HG03135 (cell line): Measurements from ENCODE around the gene ADARB2.

Experiments used
- ATAC-seq: cut with Tn5 transposase; IDR thresholded peaks from one replicate; pipeline ENCODE4 v1.9.1; 2021; ENCODE audit warnings: mild to moderate bottlenecking, moderate library complexity; ENCODE audit not compliant: unreplicated experiment

The ADARB2 gene

GRCh38 chr10:1280466-1281404 is 456.6 kb downstream of the ADARB2 start:
- ATAC-seq: no peak

GRCh38 chr10:1278306-1278705 is 459.0 kb downstream of the ADARB2 start:
- ATAC-seq: no peak

GRCh38 chr10:1274701-1275544 is 462.4 kb downstream of the ADARB2 start:
- no peak for ATAC-seq

- ATAC-seq: no peak
Observed at GRCh38 chr10:1274111-1274661, 463.1 kb downstream of the ADARB2 start.

- no peak for ATAC-seq
Observed at GRCh38 chr10:1273372-1274105, 463.8 kb downstream of the ADARB2 start.

- ATAC-seq: no peak
Observed at GRCh38 chr10:1272777-1273161, 464.6 kb downstream of the ADARB2 start.

GRCh38 chr10:1272079-1272776 is 465.1 kb downstream of the ADARB2 start:
- no peak for ATAC-seq

GRCh38 chr10:1270906-1271305 is 466.4 kb downstream of the ADARB2 start:
- ATAC-seq: no peak

- no peak for ATAC-seq
Observed at GRCh38 chr10:1270490-1270889, 466.8 kb downstream of the ADARB2 start.

- ATAC-seq: no peak
Observed at GRCh38 chr10:1268831-1269230, 468.5 kb downstream of the ADARB2 start.

GRCh38 chr10:1267568-1267967 is 469.8 kb downstream of the ADARB2 start:
- no peak for ATAC-seq

- no peak for ATAC-seq
Observed at GRCh38 chr10:1267148-1267547, 470.2 kb downstream of the ADARB2 start.

GRCh38 chr10:1266033-1266802 is 471.1 kb downstream of the ADARB2 start:
- ATAC-seq: no peak

GRCh38 chr10:1264001-1264400 is 473.3 kb downstream of the ADARB2 start:
- no peak for ATAC-seq

- ATAC-seq: no peak
Observed at GRCh38 chr10:1257274-1257673, 480.1 kb downstream of the ADARB2 start.

- no peak for ATAC-seq
Observed at GRCh38 chr10:1256432-1256725, 480.9 kb downstream of the ADARB2 start.

GRCh38 chr10:1255600-1256431 is 481.5 kb downstream of the ADARB2 start:
- no peak for ATAC-seq

- ATAC-seq: no peak
Observed at GRCh38 chr10:1255118-1255517, 482.2 kb downstream of the ADARB2 start.
